HG03520 (cell line): ENCODE measurements around the gene PPM1B.
"Not testable (repeated sequence)": the region's sequence is repeated elsewhere in the genome, so short reads cannot be mapped to it uniquely, and the experiment has no call there.

ENCODE experiments used
- ATAC-seq: cut with Tn5 transposase; IDR thresholded peaks from one replicate; pipeline ENCODE4 v1.9.1; 2021; ENCODE audit warnings: mild to moderate bottlenecking, moderate library complexity; ENCODE audit not compliant: unreplicated experiment

The PPM1B gene

GRCh38 chr2:44195714-44196113, 27.0 kb downstream of the PPM1B start:
- no peak for ATAC-seq

DNA sequence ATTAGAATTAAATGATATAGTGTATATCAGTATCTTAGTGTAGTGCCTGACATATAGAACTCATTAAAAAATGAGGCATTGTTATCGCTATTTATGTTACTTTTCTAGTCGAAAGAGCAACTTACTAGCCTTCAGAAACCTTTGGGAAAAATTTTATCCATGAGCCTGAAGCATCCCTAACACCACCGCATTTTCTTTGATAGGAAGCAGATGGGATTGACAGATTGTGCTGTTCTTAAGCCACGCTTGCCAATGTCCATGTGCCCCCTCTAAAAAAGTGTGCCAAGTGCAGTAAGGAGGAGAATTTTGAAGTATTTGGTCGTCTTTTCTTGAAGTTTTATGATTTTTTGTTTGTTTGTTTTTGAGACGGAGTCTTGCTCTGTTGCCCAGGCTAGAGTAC, 29.1 kb downstream of the PPM1B start:
- no peak for ATAC-seq

DNA sequence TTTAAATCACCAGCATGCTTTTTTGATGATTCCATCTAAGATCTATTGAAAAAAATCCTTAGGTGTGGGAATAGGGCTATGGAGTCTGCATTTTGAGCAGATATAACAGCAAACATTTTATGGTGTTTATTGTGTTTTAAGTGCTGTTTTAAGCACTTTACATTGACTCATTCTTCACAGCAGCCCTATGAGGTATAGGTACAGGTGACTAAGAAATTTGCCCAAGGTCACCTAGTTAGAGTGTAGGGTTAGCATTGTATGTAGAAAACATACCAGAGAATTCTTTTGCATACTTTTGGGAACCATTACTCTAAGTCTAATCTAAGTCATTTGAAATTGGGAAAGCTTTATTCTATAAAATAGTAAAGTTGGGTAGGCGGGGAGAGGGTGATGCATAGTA, 31.3 kb downstream of the PPM1B start:
- no peak for ATAC-seq

DNA sequence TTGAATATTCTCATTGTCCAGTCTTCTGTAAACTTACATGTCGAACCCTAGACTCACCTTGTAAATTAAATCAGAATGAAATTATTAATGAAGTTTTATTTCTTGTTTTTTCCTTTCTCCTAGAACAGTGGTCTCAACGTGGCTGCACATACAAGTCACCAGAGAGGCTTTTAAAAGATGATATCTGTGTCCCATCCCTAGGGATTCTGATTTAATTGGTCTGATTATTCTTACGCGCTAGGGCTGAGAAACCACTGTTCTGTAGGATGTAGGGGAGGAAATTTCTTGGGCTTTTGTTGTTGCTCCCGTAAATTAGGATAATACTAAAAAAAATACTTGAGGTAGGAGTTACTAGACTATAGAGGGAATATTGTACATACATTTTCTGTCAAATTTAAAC, 32.1 kb downstream of the PPM1B start:
- no peak for ATAC-seq

DNA sequence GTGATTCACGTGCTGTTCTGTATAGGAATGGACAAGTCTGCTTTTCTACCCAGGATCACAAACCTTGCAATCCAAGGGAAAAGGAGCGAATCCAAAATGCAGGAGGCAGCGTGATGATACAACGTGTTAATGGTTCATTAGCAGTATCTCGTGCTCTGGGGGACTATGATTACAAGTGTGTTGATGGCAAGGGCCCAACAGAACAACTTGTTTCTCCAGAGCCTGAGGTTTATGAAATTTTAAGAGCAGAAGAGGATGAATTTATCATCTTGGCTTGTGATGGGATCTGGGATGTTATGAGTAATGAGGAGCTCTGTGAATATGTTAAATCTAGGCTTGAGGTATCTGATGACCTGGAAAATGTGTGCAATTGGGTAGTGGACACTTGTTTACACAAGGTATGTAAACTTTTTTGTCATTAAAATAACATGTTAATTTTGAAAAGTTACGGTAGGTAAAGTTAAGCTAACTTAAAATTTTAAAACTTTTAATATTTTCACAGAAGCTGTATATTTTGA, 33.0 kb downstream of the PPM1B start:
- ATAC-seq = no peak

- no peak for ATAC-seq
Measured at GRCh38 chr2:44203542-44203941, 34.9 kb downstream of the PPM1B start.

DNA sequence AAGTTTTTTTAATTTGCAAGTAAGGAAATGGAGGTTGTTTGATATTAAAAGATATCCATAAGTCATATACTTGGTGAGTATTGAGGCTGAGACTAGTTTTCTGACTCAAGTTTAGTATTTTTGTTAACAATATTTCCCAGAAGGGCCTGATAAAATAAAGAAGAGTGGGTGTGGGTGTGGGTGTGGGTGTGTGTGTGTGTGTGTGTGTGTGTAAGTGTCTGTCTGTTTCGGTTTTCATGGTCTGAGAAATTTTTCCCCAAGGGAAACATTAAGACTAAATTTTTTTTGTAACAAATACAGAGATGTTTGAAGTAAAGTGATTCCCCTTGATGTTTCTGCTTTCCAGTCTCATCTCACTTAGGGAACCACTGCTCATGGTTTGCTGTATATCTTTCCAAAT, 36.5 kb downstream of the PPM1B start:
- no peak for ATAC-seq

DNA sequence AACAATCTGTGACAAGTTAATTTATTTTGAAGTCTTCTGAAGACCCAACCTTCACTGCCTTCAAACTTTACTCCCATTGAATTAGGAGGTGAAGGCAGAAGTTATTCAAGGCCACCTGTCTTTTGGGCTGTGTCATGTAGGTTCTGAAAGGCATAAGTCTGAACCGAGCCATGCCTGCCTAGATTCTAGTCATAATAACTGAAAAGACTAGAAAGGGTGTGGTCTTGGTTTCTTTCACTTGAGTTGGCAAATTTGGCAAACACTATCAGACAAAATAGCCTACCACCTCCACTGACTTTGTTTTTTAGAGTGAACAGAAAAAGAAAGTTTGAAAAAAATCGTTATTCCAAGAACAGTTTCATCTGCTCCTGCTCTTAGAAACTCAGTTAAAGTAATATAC, 38.4 kb downstream of the PPM1B start:
- no peak for ATAC-seq

DNA sequence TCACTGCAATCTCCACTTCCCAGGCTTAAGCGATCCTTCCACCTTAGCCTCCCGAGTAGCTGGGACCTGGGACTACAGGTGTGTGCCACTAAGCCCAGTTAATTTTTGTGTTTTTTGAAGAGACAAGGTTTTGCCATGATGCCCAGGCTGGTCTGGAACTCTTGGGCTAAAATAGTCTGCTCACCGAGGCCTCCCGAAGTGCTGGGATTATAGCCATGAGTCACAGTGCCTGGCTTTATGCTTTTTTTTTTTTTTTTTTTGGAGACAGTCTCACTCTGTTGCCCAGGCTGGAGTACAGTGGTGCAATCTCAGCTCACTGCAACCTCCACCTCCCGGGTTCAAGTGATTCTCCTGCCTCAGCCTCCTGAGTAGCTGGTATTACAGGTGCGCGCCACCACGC, 39.0 kb downstream of the PPM1B start:
- not testable (repeated sequence) for ATAC-seq

GRCh38 chr2:44210362-44210761, 41.7 kb downstream of the PPM1B start:
- ATAC-seq = no peak

GRCh38 chr2:44211183-44211582, 42.5 kb downstream of the PPM1B start:
- no peak for ATAC-seq

- no peak for ATAC-seq
Measured at GRCh38 chr2:44212302-44212701, 43.6 kb downstream of the PPM1B start.

DNA sequence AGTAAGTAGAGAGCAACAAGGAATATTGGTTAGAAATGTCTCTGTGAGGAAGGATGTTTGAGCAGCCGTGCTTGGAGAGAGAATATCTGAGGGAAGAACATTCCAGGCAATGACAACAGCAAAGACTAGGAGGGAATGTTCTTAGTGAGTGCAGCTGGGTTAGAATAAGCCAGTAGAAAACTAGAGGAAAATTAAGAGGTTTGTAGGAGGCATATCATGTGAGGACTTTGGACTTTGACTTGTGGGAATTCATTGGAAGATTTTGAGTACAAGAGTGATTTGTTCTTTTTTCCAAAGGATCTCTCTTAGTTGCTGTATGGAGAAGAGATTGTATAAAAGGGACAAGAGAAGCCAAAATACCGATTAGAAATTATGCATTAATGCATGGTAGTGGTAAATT, 47.2 kb downstream of the PPM1B start:
- no peak for ATAC-seq

- ATAC-seq = no peak
Measured at GRCh38 chr2:44218771-44219170, 50.1 kb downstream of the PPM1B start.

DNA sequence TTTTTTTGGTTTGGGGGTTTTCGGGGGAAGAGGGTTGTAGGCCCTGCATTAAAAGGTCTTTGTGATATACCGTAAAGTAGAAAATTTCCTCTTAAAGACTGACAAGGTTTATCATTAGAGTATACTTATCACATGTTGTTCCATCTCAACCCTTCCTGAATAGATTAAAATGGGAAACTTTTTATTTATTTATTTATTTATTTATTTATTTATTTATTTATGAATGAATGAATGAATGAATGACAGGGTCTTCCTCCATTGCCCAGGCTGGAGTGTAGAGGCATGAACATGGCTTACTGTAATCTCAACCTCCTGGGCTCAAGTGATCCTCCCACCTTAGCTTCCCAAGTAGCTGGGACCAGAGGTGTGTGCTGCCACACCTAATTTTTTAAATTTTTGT, 58.1 kb downstream of the PPM1B start:
- ATAC-seq = no peak

- no peak for ATAC-seq
Measured at GRCh38 chr2:44230378-44230777, 61.7 kb downstream of the PPM1B start.

- no peak for ATAC-seq
Measured at GRCh38 chr2:44233450-44234128, 64.9 kb downstream of the PPM1B start.

DNA sequence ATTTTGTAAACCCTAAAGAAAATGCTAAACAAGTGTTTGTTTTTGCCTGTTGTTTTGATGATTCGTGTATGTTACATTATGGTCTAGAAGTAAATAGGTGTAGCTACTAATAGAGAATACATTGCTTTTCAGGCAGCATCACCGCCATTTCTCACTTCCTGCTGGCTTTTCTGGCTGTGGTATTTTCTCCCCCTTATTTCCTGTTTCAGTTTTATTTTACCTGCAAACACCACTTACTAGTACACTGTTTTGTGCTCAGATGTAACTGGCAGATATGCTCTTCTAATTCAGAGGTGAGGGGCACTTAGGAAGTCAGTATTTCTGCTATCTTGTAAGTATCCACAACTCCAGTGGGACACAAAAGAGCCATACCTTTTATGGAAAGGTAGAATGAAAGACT, 68.5 kb downstream of the PPM1B start:
- no peak for ATAC-seq

DNA sequence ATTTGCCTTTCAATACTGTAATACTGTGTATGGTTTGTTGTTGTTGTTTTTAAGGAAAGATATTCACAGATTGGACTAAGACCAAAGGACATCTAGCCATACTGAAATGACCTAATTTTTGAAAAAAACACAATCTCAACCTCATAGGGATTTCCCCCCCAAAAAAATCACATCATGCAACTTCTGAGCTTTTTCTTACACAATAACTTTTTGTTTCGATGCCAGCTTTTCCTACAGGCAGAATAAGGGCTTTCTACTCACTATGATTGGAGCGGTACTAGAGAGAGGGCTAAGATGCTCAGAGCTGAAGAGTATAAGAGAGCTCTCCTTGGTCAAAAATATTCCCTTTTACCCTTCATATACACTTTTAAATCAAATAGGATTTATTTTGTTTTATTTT, 74.2 kb downstream of the PPM1B start:
- ATAC-seq = no peak

- ATAC-seq = peak; percentile 60
Measured at GRCh38 chr2:44244135-44244871, 75.6 kb downstream of the PPM1B start.

DNA sequence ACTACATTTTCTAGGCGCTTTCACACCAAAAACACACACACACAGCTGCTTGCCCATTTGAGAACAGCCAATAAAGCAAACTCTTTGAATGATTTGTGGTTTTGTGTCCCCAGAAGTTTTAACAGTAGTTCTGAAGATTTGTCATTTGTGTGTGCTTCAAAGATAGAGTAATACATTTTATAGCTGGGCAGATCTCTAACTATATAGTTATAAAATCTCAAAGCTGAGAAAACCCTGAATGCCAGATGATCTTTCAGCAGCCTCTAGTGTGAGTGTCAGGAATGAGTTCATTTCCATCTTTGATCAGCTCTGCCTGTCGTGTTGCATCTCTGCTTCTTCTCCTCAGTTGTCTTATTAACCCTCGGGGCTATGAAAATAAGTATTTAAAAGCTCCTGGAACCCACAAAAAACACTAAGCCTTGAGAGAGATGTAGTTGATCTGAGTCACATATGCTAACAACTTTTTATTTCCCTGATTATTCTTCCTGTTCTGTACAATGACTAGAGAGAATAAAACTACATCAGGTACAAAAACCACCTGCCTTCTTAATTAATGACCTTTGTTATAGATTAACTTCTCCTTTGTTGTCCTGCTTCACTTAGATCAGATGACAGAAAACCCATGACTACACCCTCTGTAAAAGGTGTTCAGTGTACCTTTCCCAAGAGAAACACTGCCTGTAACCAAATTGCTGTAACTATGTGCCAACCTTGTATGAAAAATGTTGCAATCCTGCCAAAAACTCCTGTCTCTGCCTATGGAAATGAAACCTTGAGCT, 76.6 kb downstream of the PPM1B start:
- ATAC-seq = no peak

DNA sequence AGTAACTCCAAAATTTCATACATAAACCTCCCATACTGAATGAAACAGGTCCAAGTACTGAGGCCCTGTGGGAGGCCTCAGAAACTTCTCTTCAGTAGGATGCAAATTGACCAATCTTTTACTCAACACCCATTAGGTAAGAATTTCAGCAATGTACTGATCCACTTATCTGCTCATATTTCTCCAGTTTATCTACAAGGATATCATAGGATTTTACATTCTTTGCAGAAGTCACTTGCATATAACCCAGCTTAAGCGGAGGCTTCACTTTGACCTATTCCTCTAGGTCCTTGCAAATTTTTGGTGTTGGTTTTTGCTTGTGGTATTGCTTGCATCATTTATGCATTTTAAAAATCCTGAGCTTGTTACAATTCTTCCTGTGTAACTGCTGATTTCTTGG, 77.8 kb downstream of the PPM1B start:
- ATAC-seq = no peak
